Dermis blood vessel endothelial cell (primary cell): ENCODE measurements around the gene CUL7. TPM values are rescaled to one million over a fixed set of nuclear protein-coding genes. Genes with fewer than 3 reads are reported as not detected.
"Not testable (repeated sequence)": the region's sequence is repeated elsewhere in the genome, so short reads cannot be mapped to it uniquely, and the experiment has no call there.

Experiments
- DNase-seq: peaks from one replicate; pipeline ENCODE4 v3.0.0; 2010
- total RNA-seq: library from RNA; depleted of rRNA; stranded (reverse); fragments of >200 nt; gene quantifications from 2 replicates; pipeline ENCODE4 v1.2.3, GENCODE V29; 2014

CUL7 gene
- total RNA-seq, 1 donor from 2014 or later, result 39.5 TPM

- DNase-seq, result no peak
Observed at GRCh38 chr6:43043310-43043709, 10.3 kb downstream of the CUL7 start.

- not testable (repeated sequence) for DNase-seq
Observed at GRCh38 chr6:43041475-43041874, 12.2 kb downstream of the CUL7 start.

GRCh38 chr6:43040542-43041257 lies 13.0 kb downstream of the CUL7 start:
- no peak for DNase-seq

GRCh38 chr6:43038727-43039126 lies 14.9 kb downstream of the CUL7 start:
- DNase-seq, result no peak

GRCh38 chr6:43037706-43038105 lies 15.9 kb downstream of the CUL7 start:
- DNase-seq, result no peak

- no peak for DNase-seq
Observed at GRCh38 chr6:43037197-43037596, 16.5 kb downstream of the CUL7 start.

- no peak for DNase-seq
Observed at GRCh38 chr6:43036712-43037111, 16.9 kb downstream of the CUL7 start.

GRCh38 chr6:43035495-43036194 lies 18.0 kb downstream of the CUL7 start:
- no peak for DNase-seq

GRCh38 chr6:43034190-43034525 lies 19.5 kb downstream of the CUL7 start:
- no peak for DNase-seq

- no peak for DNase-seq
Observed at GRCh38 chr6:43033496-43034189, 20.0 kb downstream of the CUL7 start.

- DNase-seq, result no peak
Observed at GRCh38 chr6:43032326-43032725, 21.3 kb downstream of the CUL7 start.

- no peak for DNase-seq
Observed at GRCh38 chr6:43029120-43029519, 24.5 kb downstream of the CUL7 start.

GRCh38 chr6:43026365-43026764 lies 27.3 kb downstream of the CUL7 start:
- DNase-seq, result no peak

GRCh38 chr6:43024436-43024835 lies 29.2 kb downstream of the CUL7 start:
- DNase-seq, result no peak

GRCh38 chr6:43021270-43022047 lies 32.2 kb downstream of the CUL7 start, which contains the start of gene RRP36:
Gene RRP36 (plus strand): TSS chr6:43021623. CDS start chr6:43021655, 32 bp downstream.
- peak; percentile 78 for DNase-seq

- peak; percentile 6 for DNase-seq
Observed at GRCh38 chr6:43020847-43021246, 32.8 kb downstream of the CUL7 start.

- DNase-seq, result no peak
Observed at GRCh38 chr6:43020052-43020705, 33.5 kb downstream of the CUL7 start.

GRCh38 chr6:43019152-43019551 lies 34.5 kb downstream of the CUL7 start:
- no peak for DNase-seq

GRCh38 chr6:43016943-43017334 lies 36.7 kb downstream of the CUL7 start:
- no peak for DNase-seq

GRCh38 chr6:43016176-43016942 lies 37.3 kb downstream of the CUL7 start:
- no peak for DNase-seq

GRCh38 chr6:43014434-43014909 lies 39.2 kb downstream of the CUL7 start:
- peak; percentile 46 for DNase-seq
